ENCODE data around the gene KCTD2. TPM values are rescaled to one million over a fixed set of nuclear protein-coding genes. Genes with fewer than 3 reads are reported as not detected.

The KCTD2 gene
- total and polyA plus RNA-seq, 9 of the 15 experiments (the other 6 are each of a cell fraction or from before 2014, with no cell fraction given): 1.7 to 32.9 (median 15.8) TPM

- H3K27ac ChIP-seq (ENCODE audit: extremely low read depth, low read depth, low read length): no peak overlapping the region
- no peaks in the 10 kb centered on the region for H3K9me1 ChIP-seq (ENCODE audit: control insufficient read depth, insufficient read depth, low read length)
- no peak for TF ChIP-seq EZH2 (IDR thresholded peaks at IDR 0.05; ENCODE audit: borderline replicate concordance, low read depth, low read length)
- TF ChIP-seq SIN3A (IDR thresholded peaks at IDR 0.05; ENCODE audit: borderline replicate concordance in 2 of 2, control insufficient read depth in 1 of 2, low read depth in 2 of 2, low read length in 2 of 2): no peak
- TF ChIP-seq MTA2 (IDR thresholded peaks at IDR 0.05; ENCODE audit: low read depth): no peak
- TF ChIP-seq BHLHE40 (IDR thresholded peaks at IDR 0.05; ENCODE audit: low read length): no peak
- no peak for TF ChIP-seq CHD2 (IDR thresholded peaks at IDR 0.05; ENCODE audit: low read depth, low read length)
- no peak for TF ChIP-seq WHSC1 (IDR thresholded peaks at IDR 0.05; ENCODE audit: low read length)
- no peak for TF ChIP-seq THRA (IDR thresholded peaks at IDR 0.05)
- TF ChIP-seq ZNF174 (CRISPR knock-in tag; IDR thresholded peaks at IDR 0.05): no peak
- TF ChIP-seq RAD21 (CRISPR knock-in tag; conservative IDR thresholded peaks at IDR 0.05 in 1 of 2, IDR thresholded peaks at IDR 0.05 in 1 of 2): no peak
- TF ChIP-seq OTX1 (CRISPR knock-in tag; IDR thresholded peaks at IDR 0.05): no peak
- TF ChIP-seq ETV1 (tag; conservative IDR thresholded peaks at IDR 0.05; ENCODE audit: low read depth): no peak
- no peak for TF ChIP-seq GATA2 (CRISPR knock-in tag; IDR thresholded peaks at IDR 0.05)
- no peak for TF ChIP-seq CUX1 (CRISPR knock-in tag; IDR thresholded peaks at IDR 0.05)
- TF ChIP-seq HNRNPL (IDR thresholded peaks at IDR 0.05; ENCODE audit: low read depth, low read length): no peak
- TF ChIP-seq MXD1 (CRISPR knock-in tag; IDR thresholded peaks at IDR 0.05; ENCODE audit: borderline replicate concordance, poor library complexity, severe bottlenecking): no peak
- no peak for TF ChIP-seq ZNF311 (CRISPR knock-in tag; IDR thresholded peaks at IDR 0.05)
- H4K20me1 ChIP-seq (replicated peaks; ENCODE audit: control insufficient read depth, insufficient read depth, low read length): 0 out of 2 replicates have a peak, but pooled peaks cover 3% of the 10 kb centered on the region
- H3K27me3 ChIP-seq (ENCODE audit: control insufficient read depth in 2 of 2, insufficient read depth in 2 of 2, low read length in 2 of 2): no peaks in the 10 kb centered on the region
- POLR2A ChIA-PET: interaction anchor here (1.3 kb wide), 1 partner anchor 24 kb away, joined by 3 read pairs; no protein-coding TSS in a partner anchor
- H3K9me3 ChIP-seq (replicated peaks; ENCODE audit: control insufficient read depth, insufficient read depth, low read depth, low read length): no peaks in the 10 kb centered on the region
- H3K79me2 ChIP-seq (ENCODE audit: control insufficient read depth, insufficient read depth, low read length): no peaks in the 10 kb centered on the region
- CTCF ChIA-PET (ENCODE audit: low intra/inter-chr PET ratio): no interaction called here
- no TSS peak for BruUV-seq (replicated peaks)
- H3K4me3 ChIP-seq: no peak overlapping the region
- H2AFZ ChIP-seq (ENCODE audit: low read depth, low read length): no peak overlapping the region
- in situ Hi-C loops (cut with MboI): no loop called here
- FAIRE-seq (no peak), ATAC-seq (no peak), DNase-seq (ENCODE audit: extremely low read depth in 1 of 4, low spot score in 3 of 4) (no peak)
- peaks cover 14 to 15% of the 10 kb centered on the region in 2 experiments; a peak in 4 of 5 replicates for H3K4me1 ChIP-seq (replicated peaks in 1 of 2; ENCODE audit: control insufficient read depth in 2 of 2, insufficient read depth in 2 of 2, low read length in 2 of 2)
- intact Hi-C loops (cut with micrococcal nuclease): no loop called here
- WGBS (ENCODE audit: insufficient coverage, low coverage, missing lambda C conversion rate): 71% methylated on average over 3 of the region's 4 CpGs
- H3K36me3 ChIP-seq (ENCODE audit: control insufficient read depth, insufficient read depth, low read length): peaks cover 25% of the 10 kb centered on the region; the same call in 2 of the 3 replicates
- H3K4me2 ChIP-seq (ENCODE audit: insufficient read depth, low read length): no peak overlapping the region
- peak overlapping the region in 1 of 2 experiments; percentile 36; a peak in 1 of 4 replicates for H3K9ac ChIP-seq (ENCODE audit: insufficient read depth in 1 of 2, low read depth in 2 of 2, low read length in 2 of 2)
These were observed 20.8 kb downstream of the KCTD2 start for GRCh38 chr17:75067856-75068255.
